Ecto neural progenitor cell (in vitro differentiated cells): ENCODE data around the gene HOXD11.

Experiments used
- DNase-seq: peaks from one replicate; pipeline ENCODE4 v3.0.0-alpha.2; 2018; ENCODE audit warnings: low spot score

HOXD11 gene

DNA sequence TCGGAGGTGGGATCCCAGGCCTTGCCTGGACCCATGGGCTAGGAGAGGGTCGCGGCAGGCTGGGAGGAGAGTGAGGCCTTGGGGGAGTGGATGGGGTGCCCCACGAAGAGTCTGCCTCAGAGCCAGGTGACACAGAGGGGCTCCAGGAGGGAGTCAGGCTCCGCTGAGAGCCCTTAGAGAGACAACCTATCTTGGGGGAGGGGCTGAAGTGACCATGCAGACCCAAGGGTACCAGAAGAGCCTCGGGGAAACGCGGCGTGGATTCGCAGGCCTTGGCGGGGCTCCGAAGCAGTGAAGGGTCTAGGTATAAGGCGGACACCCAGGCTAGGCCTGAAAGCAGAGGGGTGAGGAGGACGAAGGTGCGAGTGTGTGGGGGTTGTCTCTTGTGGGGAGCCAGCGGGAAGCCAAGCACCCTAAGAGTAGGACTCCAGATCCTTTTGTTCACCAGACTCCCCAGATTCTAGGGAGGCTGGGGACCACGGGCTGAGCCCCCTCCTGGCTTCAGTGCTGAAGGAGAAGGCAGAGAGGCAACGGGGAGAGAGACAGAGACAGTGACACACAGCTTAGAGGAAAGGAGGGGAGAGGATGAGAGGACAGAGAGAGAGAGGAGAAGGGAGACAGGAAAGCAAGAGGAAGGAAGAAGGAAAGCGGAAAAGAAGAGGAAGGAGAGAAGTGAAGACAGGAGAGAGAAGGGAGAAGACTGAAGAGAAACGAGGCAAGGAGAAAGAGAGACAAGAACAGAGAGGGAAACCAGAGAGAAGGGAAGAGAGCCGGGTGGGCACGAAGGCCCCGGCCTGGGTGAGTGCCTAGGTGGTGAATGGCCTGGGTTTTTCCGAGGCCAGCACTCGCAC is 1.1 kb upstream of the HOXD11 start:
- no peak for DNase-seq

DNA sequence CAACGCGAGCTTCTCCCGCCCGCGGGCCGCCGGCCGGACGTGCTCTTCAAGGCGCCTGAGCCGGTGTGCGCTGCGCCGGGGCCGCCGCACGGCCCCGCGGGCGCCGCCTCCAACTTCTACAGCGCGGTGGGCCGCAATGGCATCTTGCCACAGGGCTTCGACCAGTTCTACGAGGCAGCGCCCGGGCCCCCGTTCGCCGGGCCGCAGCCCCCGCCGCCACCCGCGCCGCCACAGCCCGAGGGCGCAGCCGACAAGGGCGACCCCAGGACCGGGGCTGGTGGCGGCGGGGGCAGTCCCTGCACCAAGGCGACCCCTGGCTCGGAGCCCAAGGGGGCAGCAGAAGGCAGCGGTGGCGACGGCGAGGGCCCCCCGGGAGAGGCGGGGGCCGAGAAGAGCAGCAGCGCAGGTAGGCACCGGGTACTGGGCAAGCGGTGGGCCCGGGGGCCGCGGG is 676 bp downstream of the HOXD11 start:
- no peak for DNase-seq

DNA sequence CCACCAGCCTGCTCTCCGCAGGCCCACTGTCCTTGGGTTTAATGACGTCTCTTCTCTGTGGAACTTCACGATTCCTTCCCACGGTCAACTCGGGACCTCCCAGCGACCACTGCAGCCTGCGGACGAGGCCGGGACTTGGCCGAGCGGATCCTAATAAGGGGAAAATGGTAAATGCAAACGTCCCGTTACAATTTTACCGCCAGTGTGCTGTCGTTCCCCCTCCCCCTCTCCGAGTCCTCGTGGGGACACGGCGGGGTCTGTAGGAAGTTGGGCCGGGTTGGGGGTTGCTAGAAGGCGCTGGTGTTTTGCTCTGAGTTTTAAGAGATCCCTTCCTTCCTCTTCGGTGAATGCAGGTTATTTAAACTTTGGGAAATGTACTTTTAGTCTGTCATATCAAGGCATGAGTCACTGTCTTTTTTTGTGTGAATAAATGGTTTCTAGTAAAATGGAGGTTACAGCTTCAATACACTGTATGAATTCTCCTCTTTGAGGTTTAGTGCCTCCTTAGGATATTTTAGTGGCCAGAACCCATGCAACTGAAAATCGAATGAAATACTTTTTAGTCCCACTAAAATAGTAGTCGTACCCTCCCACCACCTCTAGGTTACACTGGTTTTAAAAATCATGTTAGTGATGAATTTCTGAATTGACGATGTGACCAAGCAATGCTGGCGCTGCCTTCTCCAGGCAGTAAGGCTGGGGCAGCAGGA is 2.3 kb downstream of the HOXD11 start:
- DNase-seq: no peak

DNA sequence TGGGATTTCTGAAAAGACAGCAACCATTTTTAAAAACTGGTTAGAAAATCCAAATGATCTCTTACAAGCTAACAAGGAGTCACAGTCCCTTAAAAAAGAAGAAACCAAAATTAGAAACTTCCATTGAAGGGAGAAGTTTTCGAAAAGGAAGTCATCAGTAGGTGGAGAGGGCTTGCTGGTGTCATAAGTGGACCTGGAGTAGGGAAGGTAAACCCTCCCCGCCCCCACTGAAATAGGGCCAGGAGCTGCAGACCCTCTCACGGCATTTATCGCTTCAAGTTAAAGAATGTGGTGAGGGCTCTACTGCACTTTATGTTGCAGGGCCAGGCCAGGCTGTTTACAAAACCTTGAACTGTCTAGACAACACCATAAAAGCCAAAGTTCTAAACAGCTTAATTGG is 2.9 kb downstream of the HOXD11 start:
- no peak for DNase-seq

DNA sequence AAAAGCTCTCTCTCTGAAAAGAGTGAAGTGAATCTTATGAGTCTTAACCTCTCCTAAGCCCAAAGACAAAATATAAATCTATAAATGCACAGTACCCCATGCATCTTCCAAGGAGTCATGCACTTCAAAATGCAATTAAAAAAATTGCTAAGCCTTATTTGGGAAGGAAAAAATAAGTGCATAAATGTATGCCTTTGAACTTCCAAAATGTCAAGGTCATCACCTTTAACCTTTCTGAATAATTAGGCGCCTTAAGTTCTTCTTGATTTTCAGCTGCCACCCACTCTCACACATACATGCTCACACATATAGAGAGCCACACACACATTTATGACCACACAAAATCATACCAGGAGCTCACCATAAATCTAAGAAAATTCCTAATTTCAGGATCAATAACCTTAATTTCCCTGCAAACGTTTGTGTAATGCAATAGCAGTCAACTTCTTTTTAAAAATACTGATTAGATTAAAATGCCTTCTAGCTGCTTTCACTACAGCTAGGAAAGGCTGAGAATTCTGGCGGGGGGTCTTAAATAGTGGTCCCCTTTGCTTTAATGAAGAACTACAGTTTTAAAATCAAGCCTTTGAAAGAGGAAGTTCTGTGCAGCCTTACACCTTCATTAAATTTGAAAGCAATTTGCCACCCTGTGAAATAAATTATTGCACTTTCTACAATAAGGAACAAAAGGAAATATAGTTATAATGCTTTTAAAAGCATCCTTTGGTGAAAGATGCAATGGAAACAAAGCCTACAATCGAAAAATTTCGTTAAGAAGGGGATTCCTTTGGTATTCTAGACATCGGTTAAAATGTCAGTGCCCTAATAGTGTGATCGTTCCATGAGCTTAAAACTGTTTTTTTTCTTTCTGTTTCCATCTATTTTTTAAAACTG is 3.6 kb downstream of the HOXD11 start:
- DNase-seq: no peak

DNA sequence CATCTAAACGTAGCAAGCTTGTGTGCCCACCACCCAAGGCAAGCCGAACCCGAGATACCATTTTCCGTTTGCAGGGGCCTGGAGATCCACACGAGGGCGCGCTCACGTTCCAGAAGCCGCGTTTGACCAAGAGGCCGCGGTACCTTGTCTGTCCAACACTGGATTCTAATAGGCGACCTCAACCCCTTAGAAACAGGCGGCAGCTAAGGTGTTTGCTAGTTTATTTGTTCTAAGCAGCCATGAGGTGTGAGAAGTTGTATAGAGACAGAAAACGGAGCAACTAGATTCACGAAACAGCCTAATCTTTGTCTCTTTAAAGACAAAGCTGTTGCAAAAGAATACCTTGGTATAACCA is 4.2 kb downstream of the HOXD11 start:
- peak; percentile 82 for DNase-seq

DNA sequence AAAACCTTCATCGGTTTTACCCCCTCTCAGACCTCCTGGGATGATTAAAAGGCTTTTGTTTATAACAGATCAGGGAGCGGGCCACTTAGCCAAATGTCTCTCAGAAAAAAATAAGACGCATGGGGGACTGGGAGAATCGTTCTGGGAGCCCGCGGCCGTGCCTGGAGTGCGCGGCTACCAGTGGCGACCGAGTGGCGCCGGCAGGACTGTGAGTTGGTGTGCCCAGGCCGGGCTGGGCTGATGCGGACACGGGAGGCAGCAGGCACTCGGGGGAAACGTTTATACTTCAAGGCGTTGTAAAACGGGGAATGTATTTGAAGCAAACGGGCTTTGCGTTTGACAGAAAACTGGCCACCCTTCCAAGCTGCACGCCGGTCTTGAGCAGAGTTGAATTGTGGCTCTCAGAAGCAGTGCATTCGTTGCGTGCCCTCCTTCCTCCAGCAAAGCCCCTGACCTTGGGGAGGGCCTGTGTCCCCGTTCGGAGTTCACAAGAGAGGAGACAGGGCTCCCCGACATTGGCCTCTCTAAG is 4.8 kb downstream of the HOXD11 start:
- DNase-seq: no peak

DNA sequence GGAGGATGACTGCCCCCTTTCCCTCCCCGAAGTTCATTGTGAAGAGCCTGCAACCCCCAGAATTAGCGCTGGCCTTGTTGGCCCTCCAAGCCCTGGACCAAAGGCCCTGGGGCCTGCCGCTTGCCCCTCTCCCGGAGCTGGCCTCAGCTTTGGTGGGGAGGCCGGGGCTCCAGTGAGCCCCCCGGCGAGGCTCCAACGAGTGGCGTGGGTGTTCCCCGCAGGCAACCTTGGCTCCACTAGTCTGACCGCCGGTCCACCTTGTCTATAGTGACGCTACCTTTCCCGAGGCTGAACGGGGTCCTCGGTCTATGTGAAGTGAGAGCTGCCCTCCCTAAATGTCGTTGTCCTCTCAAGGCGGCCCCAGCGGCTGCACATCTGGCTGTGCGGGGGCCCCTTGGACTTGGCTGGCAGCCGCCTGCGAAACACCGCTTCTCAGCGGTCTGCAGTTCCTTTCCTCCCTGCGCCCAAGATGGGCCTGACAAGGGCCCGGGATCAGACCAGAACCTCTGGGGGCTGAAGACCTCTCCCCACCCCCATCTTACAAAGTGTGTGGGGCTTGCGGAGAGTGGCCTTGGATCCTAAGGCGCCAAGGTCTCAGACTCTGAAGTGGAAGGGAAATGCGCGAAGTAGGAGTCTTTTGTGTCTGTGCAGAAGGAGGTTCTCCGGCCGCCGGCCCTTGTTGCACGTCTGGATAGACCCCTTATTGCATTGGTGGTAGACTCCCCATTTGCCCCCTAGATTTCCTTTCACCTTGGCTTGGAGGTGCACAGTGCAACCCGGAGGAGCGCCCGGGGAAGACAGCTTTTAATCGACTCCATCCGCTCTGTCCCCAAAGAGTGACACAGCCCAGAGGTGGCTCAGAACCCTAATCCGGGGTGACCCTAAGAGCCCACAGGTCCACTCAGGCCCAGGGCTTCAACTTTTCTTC is 5.6 kb downstream of the HOXD11 start:
- DNase-seq: no peak

DNA sequence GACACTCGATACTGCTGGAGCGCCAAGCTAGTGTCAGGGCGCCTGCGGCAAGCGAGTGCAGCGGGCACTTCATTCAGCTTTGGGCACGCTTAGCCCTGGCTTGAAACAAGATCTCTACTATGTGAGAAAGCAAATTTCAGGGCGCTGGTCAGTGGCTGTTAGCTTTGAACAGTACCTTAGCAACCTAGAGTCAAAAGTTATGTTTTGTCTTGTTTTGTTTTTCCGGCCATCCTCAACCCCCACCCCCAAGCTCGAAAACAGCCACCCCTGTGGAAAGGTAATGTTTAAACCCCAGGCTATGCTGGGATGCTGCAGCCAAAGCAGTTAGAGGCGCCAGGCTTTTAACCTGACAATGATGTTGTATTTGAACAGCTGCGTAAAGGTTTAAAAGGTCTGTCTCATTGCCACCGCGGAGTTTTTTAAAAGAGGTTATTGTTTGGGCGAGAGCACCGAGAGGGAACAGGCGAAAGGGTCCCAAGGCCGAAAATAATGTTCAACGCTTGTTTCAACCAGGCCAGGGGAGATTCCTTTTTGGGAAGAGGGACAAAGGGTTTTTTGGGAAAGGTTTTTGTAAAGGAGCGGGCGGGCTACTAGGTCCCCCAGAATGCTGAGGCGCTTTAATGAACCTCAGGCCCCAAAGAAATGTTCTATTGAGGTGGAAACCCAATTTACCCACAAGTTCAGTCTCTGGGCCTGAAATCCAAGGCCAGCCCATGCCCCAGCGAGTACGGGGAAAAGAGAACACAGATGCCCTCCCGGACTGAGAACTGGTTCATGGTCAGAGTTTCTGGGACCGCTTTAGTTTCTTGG is 7.2 kb downstream of the HOXD11 start:
- DNase-seq: no peak

DNA sequence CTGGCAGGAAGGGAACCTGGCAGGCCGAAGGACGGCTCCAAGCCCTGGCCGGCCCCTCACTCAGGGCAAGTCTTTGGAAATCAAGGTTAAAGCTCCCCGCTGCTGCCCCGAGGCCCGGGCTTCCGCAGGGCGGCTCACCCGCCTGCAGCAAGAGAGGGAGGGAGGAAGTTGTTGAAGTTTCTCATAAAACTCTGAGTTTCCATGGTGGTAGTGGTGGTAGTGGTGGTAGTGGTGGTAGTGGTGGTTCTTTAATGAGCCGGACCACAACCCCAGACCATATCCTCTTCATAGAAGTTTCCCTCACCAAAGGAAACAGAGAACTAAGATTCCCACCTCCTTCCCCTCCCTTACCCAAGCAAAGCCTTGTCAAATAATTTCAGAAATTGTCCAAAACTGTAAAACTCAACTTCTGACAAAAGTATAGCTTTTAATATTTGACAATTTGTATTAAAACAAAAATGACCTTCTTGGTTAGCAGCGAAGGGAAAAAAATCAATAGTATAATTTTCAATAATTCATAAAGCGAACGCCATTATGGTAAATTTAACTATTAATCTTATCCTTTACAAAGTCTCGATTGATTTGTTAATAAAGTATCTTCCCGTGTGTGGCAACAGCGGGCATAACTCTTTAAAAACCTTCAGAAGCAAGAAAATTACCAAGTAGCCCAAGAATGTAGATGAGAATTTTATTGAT is 8.0 kb downstream of the HOXD11 start:
- no peak for DNase-seq

DNA sequence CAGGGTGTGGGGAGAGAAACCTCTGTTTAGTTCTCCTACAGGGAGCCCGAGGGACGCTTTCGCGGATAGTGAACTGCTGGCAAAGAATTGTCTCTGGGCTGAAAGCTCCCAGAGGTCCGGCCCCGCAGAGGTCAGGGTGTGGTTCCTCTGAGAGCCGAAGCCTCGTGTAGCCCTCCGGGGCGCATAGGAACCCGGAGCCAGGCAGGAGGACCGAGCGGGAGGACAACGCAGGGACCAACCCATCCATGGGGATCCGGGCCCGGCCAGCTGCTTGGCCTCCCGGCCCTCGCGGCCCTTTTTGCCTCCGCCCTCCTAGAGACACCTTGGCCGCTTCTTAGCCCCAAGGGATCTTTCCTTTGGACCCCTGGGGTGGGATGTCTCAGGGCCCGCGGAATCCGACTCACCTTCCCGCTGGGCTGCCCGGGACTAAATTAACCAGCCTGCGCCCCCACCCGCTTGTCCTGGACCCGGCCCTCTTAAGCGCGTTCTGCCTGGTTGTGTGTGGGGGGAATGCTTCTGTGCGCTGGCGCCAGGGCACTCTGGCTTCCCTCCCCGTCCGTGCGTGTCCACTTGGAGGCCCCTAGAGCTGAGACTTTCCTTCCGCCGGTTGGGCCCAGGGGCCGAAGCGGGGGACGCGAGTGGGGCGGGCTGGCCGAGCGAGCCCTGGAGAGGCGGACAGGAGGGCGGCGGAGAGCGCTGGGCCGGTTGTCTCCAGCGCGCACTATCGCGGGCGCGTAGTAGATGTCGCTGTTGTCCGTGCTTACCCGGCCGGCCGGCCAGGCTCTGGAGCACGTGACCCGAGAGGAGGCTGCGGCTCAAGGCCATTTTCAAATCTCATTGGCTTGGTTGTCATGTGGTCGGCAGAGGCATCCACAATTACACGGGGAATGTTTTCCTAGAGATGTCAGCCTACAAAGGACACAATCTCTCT is 9.1 kb downstream of the HOXD11 start, which contains the start of gene HOXD10:
Gene HOXD10 (plus strand): TSS at position 896 of the 931 bp plus-strand sequence. CDS start 56 bp downstream, outside the sequence.
- peak; percentile 70 for DNase-seq

DNA sequence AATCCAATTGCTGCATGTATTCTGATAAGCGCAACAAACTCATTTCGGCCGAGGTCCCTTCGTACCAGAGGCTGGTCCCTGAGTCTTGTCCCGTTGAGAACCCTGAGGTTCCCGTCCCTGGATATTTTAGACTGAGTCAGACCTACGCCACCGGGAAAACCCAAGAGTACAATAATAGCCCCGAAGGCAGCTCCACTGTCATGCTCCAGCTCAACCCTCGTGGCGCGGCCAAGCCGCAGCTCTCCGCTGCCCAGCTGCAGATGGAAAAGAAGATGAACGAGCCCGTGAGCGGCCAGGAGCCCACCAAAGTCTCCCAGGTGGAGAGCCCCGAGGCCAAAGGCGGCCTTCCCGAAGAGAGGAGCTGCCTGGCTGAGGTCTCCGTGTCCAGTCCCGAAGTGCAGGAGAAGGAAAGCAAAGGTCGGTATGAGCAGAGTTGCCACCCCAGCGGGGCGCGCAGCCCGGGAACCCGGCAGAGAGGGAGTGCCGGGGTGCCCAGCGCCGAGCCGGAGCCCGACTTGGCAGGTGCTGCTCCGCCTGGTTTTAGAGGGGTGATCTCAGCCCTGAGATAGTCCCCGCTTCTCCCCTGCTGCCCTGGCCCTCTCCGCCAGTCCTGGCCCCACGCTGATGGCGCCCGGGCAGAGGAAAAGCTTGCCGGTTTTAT is 10.2 kb downstream of the HOXD11 start:
- no peak for DNase-seq

DNA sequence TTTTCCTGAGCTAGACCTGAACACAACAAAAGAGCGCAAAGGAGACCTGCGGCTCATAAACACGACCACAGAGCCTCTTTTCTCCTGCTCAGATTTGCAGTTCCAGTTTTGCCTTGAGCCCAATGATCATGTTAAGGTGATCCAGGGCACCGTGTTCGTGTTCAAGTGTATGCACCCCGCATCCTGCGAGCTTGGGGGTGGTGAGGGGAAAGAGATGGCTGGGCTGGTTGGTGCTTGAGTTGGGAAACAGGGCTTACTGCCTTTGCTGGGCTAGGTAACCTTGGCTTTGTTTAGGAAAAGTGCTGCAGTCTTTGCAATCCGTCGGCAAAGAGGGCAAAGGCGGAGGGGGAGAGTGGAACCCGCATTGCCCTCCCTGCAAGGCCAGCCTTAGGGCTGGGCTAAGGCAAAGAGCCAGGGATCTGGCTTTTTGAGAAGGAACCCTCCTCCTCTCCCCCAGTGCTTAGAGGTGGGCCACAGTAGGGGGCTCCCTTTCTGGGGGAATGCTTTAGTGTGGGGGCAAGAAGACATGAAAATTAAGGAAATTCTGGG is 10.8 kb downstream of the HOXD11 start:
- DNase-seq: no peak

DNA sequence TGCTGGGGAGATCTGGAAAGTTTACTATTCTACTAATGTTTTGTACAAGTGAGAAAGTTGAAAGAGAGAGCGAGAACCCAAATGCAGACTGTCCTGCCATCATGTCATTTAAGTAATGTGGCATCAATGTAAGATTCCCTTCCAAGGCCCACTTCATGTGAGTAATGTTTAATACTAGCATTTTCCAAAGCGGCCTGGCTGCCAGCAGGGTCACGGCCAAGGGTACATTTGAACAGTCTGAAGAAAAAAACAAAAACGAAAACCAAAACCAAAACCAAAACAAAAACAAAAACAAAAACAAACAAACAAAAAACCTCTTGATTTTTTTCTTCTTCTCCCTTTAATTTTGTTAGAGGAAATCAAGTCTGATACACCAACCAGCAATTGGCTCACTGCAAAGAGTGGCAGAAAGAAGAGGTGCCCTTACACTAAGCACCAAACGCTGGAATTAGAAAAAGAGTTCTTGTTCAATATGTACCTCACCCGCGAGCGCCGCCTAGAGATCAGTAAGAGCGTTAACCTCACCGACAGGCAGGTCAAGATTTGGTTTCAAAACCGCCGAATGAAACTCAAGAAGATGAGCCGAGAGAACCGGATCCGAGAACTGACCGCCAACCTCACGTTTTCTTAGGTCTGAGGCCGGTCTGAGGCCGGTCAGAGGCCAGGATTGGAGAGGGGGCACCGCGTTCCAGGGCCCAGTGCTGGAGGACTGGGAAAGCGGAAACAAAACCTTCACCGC is 11.7 kb downstream of the HOXD11 start:
- DNase-seq: no peak

DNA sequence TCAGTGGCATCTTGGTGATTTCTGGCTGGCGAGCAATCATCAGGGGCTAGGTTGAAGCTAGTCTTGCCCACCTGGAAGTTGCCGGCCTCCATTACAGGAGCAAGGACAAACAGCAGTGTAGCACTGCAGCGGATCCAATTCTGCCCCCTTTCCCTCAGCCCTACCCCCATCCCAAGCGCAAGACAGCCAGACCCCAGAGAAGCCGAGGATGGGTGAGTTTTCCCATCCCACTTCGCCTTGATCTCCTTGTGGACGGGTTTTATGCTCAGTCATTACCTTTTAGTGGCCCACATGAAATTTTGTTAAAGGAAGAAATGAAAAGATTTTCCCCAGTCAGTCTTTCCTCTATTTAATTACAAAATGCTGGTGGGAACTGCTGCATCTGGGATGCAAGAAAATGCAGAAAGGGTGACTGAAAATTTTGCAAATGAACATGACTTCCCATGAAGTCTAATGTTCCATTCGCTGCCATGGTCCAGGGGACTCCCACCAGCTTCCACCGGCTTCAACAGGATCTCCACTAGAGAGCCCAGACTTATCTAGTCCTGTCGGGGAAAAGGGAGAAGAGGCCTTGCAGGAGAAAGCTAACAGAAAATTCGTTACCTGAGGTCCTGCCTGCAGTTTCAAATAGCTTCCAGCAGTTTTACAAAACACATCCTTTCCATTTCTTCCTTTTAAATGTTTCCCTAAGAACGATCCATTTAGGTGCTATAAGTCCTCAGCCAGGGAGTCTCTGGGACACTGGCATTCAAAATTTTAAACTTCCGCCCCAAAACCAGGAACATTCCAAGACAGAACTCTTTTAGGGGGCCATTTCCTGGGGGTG is 13.5 kb downstream of the HOXD11 start:
- no peak for DNase-seq
